Activated T-cell treated with anti-CD3 and anti-CD28 coated beads for 4 hours (primary cell): ENCODE measurements around the gene FANCL.
"Not testable (repeated sequence)": the region's sequence is repeated elsewhere in the genome, so short reads cannot be mapped to it uniquely, and the experiment has no call there.

ENCODE experiments used
- DNase-seq: peaks from one replicate; pipeline ENCODE4 v3.0.0-alpha.2; 2020

The FANCL gene

GRCh38 chr2:58138396-58139030, 102.6 kb downstream of the FANCL start:
- DNase-seq: no peak

GRCh38 chr2:58137856-58138255, 103.3 kb downstream of the FANCL start:
- DNase-seq: no peak

DNA sequence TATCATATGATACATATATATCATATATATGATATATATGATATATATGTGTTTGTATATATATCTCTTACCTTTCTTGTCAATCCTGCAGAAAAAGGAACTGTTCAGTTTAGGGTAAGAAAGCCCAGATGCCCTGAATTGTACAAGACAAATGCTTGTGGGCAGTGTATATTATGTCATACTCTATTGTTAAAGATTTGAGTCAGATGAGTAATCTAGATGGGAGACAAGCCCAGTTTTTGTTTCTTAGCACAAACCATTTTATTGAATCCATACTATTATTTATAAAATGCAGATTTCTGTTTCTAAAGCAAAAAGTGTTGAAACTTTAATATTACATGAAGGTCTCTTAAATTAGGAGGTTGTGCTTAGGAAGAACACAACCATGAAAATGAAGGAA, 103.9 kb downstream of the FANCL start:
- no peak for DNase-seq

DNA sequence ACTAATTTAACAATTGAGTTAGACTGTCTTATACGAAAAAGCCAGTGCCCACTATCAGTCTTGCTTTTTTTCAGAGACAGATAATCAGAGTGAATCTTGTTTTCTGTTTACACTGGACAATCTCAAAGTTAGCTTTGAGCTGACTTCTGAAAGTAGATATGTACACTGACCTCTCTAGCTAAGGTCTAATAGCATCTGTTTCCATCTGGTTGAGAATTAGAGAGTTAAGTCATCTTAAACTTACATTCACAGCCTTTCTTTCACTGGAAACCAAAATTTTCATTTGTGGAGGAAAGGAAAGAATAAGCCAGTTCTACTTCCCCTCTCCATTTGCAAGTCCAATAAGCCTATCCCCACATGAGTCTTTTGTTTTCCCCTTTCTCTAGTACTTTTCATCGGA, 105.3 kb downstream of the FANCL start:
- no peak for DNase-seq

DNA sequence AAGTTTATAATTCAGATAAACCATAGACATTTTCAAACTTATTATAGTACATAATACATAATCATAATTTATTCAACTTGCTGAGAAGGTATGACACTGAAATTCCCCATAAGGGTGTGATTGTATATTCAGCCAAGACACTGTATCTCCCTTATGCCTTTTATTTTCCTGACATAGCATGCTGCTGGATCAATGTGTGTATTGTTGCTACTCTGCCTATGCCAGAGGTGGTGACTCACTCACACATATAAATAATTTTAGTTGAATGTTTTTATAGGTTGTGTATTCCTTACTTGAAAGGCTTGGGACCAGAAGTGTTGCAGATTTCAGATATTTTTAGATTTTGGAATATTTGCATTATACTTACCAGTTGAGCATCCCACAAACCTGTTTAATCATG, 107.7 kb downstream of the FANCL start:
- no peak for DNase-seq

DNA sequence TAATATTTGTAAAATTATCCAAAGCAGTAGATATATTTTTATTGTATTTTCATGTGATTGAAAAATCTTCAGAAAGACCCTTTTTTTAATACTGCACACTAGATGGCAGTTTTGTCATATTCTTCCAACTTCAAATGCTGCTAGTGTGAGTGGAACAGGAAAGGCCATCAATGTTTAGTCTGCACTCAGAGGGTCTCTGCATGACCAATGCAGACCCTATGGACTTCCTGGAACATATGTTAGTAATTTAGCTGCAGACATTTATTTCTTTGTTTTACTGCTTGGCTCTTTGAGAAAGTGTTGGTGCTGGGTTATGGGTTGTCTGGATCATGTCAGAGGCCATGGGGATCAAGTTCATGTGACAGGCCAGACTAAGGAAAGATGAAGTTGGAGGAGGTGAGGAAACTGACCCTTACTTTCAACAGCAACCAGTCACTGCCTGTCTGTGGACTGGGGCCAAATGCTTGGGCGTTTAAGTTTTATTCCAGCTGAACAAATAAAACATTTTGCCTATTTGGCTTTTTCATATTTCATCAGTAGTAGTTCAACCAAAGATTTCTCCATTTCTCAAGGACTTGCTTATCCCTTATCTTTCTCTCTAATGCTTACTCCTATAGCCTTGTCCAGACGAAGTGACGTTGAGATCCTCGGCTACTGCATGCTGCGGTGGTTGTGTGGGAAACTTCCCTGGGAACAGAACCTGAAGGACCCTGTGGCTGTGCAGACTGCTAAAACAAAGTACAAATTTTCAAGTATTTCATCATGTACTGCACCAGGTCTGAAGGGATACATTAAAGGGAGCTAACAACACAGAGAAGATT, 109.7 kb downstream of the FANCL start:
- no peak for DNase-seq

DNA sequence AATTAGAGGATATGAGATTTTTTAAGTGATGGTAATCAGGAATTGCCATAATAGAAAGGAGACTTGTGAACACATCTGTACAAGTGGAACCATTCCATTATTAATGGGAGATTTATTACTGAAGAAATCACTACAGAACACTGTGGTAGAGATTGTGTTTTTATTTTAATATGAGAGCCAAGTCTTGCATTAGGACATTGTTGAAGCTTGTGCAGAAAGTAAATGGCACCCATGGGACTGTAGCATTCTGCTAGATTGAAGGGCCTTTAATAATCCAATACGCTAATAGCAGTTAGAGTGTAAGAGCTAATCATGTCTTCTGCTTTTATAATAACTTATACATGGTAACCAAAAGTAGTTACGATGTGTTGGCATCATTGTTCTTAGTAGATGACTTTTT, 110.9 kb downstream of the FANCL start:
- no peak for DNase-seq

GRCh38 chr2:58127111-58127510, 114.0 kb downstream of the FANCL start:
- DNase-seq: no peak

- no peak for DNase-seq
These were observed 118.6 kb downstream of the FANCL start for GRCh38 chr2:58122540-58122939.

DNA sequence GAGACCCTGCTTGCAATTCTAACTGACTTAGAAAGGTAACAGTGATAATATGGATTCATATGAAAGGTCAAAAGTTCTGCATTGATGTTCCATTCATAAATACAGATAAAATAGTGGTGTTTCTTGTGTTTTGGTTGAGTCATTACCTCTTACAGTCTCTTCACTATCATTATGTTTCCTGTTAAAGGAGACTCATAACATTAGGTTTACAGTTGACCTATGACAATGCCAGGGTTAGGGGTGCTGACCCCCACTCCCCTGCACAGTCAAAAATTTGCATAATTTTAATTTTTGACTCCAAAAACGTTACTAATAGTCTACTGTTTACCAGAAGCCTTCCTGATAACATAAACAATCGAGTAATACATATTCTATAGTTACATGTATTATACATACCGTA, 119.1 kb downstream of the FANCL start:
- DNase-seq: no peak

DNA sequence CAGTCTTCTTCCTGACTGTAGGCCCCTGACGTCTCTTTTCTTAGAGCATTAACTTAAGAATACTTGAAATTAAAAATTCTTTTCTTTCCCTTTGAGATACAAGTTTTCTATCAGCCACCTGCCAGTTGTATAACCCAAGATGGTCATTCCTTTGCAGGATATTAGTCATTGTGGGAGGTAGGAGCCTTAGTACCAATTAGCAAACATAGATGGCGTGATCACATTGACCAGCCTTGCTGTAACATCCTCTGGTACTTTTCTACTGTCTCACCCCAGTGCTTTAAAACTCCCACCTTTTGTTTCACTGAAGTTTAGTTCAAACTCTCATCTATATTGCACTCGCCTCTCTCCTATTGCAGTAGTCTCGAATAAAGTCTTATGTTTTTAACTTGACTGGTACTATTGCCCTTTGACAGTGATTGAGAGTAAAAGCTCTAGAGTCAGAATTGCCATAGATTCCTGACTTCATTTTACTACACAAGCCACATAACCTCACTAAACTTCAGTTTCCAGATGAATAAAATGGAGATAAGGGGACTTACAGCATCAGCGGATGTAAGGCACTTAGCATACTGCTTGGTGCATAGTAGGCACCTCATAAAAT, 120.4 kb downstream of the FANCL start:
- no peak for DNase-seq

GRCh38 chr2:58113563-58113962, 127.6 kb downstream of the FANCL start:
- DNase-seq: not testable (repeated sequence)

DNA sequence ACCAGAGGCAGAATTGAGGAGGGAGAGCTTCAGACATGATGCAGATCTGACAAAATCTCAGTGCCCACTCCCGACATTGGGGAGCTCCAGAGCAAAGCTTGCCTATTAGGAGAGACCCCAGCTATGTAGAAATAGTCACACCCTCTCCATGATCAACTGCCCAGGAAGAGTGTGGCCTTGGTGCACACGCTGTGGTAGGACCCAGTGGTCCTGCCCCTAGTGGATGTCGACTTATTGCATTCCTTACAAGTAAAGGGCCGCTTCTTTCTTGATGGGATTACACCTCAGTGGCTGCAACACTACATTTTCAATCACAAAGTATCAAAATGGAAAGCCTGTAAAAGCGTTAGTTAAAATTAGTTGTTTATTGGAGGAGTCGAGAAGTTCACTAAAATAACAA, 130.4 kb downstream of the FANCL start:
- DNase-seq: no peak

DNA sequence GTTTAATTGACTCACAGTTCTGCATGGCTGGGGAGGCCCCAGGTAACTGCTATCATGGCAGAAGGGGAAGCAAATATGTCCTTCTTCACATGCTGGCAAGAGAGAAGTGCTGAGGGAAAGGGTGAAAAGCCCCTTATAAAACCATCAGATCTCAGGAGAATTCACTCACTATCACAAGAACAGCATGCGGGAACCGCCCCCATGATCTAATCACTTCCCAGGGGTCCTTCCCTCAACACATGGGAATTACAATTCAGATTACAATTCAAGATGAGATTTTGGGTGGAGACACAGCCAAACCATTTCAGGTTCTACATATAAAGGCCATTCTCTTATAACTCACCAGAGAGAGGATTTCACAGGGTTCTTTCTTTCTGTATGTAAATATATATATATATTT, 131.6 kb downstream of the FANCL start:
- DNase-seq: no peak
